Pulmonary artery endothelial cell (primary cell): Measurements from ENCODE around the gene DOC2A. TPM values are rescaled to one million over a fixed set of nuclear protein-coding genes. Genes with fewer than 3 reads are reported as not detected.
"Not testable (repeated sequence)": the region's sequence is repeated elsewhere in the genome, so short reads cannot be mapped to it uniquely, and the experiment has no call there.

Experiments
- DNase-seq: peaks from one replicate; pipeline ENCODE4 v3.0.0-alpha.2; 2011; ENCODE audit warnings: low read depth, low spot score
- total RNA-seq: library from RNA; depleted of rRNA; stranded (reverse); fragments of >200 nt; gene quantifications from 2 replicates; pipeline ENCODE4 v1.2.3, GENCODE V29; 2014

DOC2A gene
- total RNA-seq, 1 donor from 2014 or later = 0.26 TPM

- peak; percentile 97 for DNase-seq
Measured at GRCh38 chr16:29973384-29974246, 37.2 kb downstream of the DOC2A start, which contains the start of gene TAOK2. TAOK2 (plus strand) TSS chr16:29973868; CDS start chr16:29977773, 3,905 bp downstream.

DNA sequence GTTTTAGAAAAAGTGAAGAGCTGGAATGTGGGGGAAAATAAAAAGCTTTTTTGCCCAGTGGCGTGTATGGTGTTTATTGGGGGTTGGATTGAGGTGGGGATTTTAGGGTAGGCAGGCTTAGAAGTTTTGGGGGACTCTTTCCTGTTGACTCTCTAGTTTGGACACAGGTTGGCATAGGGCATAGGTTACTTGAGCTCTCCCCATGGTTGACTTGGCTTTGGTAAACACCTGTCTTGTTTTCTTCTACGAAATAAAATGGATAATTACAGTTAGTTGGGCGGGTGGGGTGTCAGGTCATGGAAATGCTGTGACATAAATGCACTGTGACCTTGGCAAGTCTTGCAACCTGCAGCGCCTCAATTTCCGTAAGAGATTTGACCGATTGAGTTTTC, 37.8 kb downstream of the DOC2A start:
- DNase-seq = no peak

DNA sequence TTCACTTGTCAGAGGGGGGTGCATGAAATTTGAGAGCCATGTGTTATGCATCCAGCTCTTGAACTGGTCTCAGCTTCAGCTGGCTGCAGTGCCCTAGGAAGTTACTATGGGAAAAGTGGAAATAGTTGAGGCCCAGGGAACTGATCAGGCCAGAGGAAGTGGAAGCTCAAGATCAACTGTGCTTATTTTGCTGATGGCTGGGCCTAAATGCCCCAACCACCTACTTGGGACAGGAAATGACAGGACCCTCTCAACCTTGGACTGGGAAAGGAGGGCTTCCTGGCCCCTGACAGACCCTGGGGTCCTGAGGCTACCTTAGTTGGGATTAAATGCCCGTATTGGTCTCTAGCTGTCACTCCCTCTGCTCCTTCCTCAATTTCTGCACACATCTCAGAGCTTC, 38.3 kb downstream of the DOC2A start:
- no peak for DNase-seq

- DNase-seq = no peak
Measured at GRCh38 chr16:29971304-29971703, 39.5 kb downstream of the DOC2A start.

- no peak for DNase-seq
Measured at GRCh38 chr16:29968205-29968604, 42.6 kb downstream of the DOC2A start.

DNA sequence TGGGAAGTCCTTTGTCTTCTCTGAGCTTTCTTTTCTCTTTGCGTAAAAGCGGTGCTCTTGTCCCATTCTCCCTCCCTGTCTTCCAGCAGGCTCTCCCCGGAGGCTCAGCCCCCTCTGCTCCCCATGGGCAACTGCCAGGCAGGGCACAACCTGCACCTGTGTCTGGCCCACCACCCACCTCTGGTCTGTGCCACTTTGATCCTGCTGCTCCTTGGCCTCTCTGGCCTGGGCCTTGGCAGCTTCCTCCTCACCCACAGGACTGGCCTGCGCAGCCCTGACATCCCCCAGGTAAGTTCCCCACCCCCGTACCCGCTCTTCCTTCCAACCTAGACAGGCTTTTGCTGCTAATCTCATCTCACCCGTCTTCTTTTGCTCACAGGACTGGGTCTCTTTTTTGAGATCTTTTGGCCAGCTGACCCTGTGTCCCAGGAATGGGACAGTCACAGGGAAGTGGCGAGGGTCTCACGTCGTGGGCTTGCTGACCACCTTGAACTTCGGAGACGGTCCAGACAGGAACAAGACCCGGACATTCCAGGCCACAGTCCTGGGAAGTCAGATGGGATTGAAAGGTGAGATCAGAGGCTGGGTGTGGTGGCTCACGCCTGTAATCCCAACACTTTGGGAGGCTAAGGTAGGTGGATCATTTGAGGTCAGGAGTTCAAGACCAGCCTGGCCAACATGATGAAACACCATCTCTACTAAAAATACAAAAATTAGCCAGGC, 47.6 kb downstream of the DOC2A start:
- no peak for DNase-seq

- no peak for DNase-seq
Measured at GRCh38 chr16:29962344-29962994, 48.4 kb downstream of the DOC2A start.

DNA sequence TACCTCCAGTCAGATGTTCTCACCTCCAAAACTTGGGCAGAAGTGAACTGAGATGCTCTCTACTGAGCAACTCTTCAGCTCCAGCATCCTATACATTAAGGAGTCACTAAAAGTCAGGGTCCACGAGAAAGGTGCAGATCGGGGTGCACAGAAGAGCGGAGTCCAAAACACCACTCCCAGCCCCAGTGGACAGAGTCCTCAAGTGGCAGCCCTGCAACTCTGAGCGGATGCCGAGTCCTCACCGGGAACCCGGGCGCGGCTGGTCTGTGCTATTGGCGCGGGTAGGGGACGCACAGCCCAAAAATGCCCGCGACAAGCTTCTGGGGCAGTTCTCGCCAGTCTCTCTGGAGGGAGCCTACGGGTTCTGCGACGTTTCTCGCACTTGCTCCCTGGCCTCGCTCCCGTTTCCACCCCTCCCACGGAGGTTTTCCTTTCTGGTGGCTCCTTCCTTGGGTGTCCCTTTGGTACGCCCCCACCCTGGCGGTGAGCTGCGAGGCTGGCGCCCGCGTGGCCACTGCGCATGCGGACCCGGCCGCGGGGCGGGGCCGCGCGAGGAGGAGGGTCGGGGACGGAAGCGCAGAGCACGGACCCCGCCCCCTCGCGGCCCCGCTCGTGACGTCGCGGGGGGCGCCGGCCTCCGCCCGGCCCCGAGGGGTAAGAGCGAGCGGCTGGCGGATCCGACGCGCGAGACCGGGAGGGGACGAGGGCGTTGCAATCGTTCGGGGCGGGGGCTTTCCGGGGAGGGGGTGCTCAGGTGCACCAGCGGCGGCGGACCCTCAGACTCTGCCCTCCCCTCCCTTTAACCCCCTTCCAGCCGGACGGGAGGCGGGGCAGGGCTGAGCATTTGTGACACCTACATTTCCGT, 49.1 kb downstream of the DOC2A start, which contains the start of gene TMEM219:
TSS of gene TMEM219 (plus strand) at position 601 of the 865 bp plus-strand sequence. CDS start 1,065 bp downstream, outside the sequence.
- no peak for DNase-seq

DNA sequence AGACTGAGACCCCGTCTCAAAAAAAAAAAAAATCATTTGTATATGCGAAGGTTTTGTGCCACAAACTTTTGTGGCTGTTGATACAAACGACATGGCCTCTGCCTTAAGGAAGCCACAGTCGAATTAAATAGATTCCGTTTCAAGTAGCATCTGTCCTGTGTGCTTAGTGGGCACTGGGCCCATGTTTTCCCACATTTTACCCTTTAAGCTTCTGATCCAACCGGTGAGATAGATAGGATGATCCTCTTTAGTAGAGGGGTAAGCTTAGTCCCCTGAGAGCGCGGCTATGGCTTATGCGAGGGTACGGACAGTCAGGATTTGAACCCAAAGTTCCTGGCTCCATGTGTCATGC, 49.7 kb downstream of the DOC2A start:
- DNase-seq = no peak

- not testable (repeated sequence) for DNase-seq
Measured at GRCh38 chr16:29959821-29960220, 51.0 kb downstream of the DOC2A start.

DNA sequence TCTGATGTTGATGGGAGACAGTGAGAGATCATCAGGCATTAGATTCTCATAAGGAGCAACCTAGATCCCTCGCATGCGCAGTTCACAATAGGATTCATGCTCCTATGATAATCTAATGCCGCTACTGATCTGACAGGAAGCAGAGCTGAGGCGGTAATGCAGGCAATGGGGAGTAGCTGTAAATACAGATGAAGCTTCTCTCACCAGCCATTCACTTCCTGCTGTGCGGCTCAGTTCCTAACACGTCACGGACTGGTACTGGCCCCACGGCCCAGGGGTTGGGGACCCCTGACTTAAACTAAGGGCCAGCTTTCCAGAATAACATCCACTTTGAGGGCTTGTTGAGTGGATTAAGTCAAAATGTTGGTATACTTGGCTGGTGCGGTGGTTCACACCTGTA, 51.5 kb downstream of the DOC2A start:
- no peak for DNase-seq

- no peak for DNase-seq
Measured at GRCh38 chr16:29958756-29959155, 52.1 kb downstream of the DOC2A start.

Other genes with a start within 250 kb of the DOC2A start
- not detected in 2 replicates for gene ZG16, start 232.8 kb downstream of the DOC2A start, total RNA-seq
- gene KIF22, start 220.3 kb downstream of the DOC2A start, total RNA-seq = 59.4 and 85.2 TPM in 2 replicates
- 267 and 297 TPM in 2 replicates for gene MAZ, start 204.5 kb downstream of the DOC2A start, total RNA-seq
- gene PRRT2, start 198.8 kb downstream of the DOC2A start, total RNA-seq = 0.66 and 0.71 TPM in 2 replicates
- gene PAGR1, start 194.9 kb downstream of the DOC2A start, total RNA-seq = 17.4 and 26.1 TPM in 2 replicates
- 433 and 451 TPM in 2 replicates for gene MVP, start 190.6 kb downstream of the DOC2A start, total RNA-seq
- 60.3 and 88.5 TPM in 2 replicates for gene CDIPT, start 147.8 kb downstream of the DOC2A start, total RNA-seq
- 0.53 and 0.73 TPM in 2 replicates for gene SEZ6L2, start 111.5 kb downstream of the DOC2A start, total RNA-seq
- 0.63 and 1.3 TPM in 2 replicates for gene ASPHD1, start 110.5 kb downstream of the DOC2A start, total RNA-seq
- 4.4 and 4.8 TPM in 2 replicates for gene KCTD13, start 84.8 kb downstream of the DOC2A start, total RNA-seq
- gene TMEM219, start 48.9 kb downstream of the DOC2A start, total RNA-seq = 75.9 and 80.9 TPM in 2 replicates
- gene TAOK2, start 37.2 kb downstream of the DOC2A start, total RNA-seq = 97.0 and 109 TPM in 2 replicates
- gene HIRIP3, start 15.4 kb downstream of the DOC2A start, total RNA-seq = 7.5 and 11.2 TPM in 2 replicates
- gene INO80E, start 14.8 kb downstream of the DOC2A start, total RNA-seq = 19.1 and 24.5 TPM in 2 replicates
- not detected in 2 replicates for gene C16orf92, start 12.2 kb upstream of the DOC2A start, total RNA-seq
- 0.11 and 0.13 TPM in 2 replicates for gene TLCD3B, start 20.2 kb upstream of the DOC2A start, total RNA-seq
- gene ALDOA, start 54.7 kb upstream of the DOC2A start, total RNA-seq = 501 and 602 TPM in 2 replicates
- 271 and 311 TPM in 2 replicates for gene PPP4C, start 65.0 kb upstream of the DOC2A start, total RNA-seq
- 0.07 and 0.18 TPM in 2 replicates for gene TBX6, start 80.9 kb upstream of the DOC2A start, total RNA-seq
- gene YPEL3, start 85.2 kb upstream of the DOC2A start, total RNA-seq = 6.1 and 12.2 TPM in 2 replicates
- gene GDPD3, start 102.5 kb upstream of the DOC2A start, total RNA-seq = 0.53 and 0.81 TPM in 2 replicates
- 36.6 and 43.7 TPM in 2 replicates for gene MAPK3, start 112.2 kb upstream of the DOC2A start, total RNA-seq
- 1.8 and 2.0 TPM in 2 replicates for gene CORO1A, start 172.6 kb upstream of the DOC2A start, total RNA-seq
- 19.9 and 25.6 TPM in 2 replicates for gene BOLA2B, start 182.6 kb upstream of the DOC2A start, total RNA-seq
- 30.5 and 55.9 TPM in 2 replicates for gene SLX1A, start 182.8 kb upstream of the DOC2A start, total RNA-seq
- 1.6 and 2.5 TPM in 2 replicates for gene SULT1A3, start 188.2 kb upstream of the DOC2A start, total RNA-seq
- 0.46 and 1.4 TPM in 2 replicates for gene NPIPB13, start 237.5 kb upstream of the DOC2A start, total RNA-seq